Melanocyte of skin (primary cell): Measurements from ENCODE around the gene TEKT4. TPM values are rescaled to one million over a fixed set of nuclear protein-coding genes. Genes with fewer than 3 reads are reported as not detected.

Experiments
- small RNA-seq, 2 donors: library from RNA; depleted of rRNA; stranded (forward); fragments of <200 nt; gene quantifications; one replicate each; pipeline ENCODE3, GENCODE V24; 2012
- total RNA-seq, 2 donors: library from RNA; depleted of rRNA; stranded (reverse); fragments of >200 nt; gene quantifications; 2 replicates each; pipeline ENCODE4 v1.2.3, GENCODE V29; 2012

Gene TEKT4, protein sequence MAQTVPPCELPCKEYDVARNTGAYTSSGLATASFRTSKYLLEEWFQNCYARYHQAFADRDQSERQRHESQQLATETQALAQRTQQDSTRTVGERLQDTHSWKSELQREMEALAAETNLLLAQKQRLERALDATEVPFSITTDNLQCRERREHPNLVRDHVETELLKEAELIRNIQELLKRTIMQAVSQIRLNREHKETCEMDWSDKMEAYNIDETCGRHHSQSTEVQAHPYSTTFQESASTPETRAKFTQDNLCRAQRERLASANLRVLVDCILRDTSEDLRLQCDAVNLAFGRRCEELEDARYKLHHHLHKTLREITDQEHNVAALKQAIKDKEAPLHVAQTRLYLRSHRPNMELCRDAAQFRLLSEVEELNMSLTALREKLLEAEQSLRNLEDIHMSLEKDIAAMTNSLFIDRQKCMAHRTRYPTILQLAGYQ
- not detected for total RNA-seq

DNA sequence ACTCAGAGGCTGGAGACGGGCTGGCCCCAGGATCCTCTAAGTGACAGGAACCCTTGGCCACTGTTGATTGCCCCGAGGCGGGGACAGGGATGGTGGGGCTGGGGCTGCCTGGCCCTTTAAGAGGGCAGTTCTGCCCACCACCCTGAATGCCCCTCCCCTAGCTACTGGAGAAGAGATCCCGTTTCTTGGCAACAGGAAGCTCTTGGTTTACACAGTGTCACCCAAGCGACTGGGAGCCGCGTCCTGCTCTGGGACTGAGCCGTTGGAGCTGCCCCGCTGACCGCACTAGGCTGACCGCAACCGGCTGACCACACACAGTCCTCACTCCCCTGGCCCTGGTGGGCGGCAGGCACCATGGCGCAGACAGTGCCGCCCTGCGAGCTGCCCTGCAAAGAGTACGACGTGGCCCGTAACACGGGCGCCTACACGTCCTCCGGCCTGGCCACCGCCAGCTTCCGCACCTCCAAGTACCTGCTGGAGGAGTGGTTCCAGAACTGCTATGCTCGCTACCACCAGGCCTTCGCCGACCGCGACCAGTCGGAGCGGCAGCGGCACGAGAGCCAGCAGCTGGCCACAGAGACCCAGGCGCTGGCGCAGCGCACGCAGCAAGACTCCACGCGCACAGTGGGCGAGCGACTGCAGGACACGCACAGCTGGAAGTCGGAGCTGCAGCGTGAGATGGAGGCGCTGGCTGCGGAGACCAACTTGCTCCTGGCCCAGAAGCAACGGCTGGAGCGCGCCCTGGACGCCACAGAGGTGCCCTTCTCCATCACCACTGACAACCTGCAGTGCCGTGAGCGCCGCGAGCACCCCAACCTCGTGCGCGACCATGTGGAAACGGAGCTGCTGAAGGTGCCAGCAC, at the start of gene TEKT4:
Gene TEKT4, plus strand, starts transcription at position 205 of the 862 bp plus-strand sequence. Its CDS starts 150 bp downstream, at position 355.

Small RNA genes within 50 kb of the gene (small RNA-seq; reads per million reads assigned to genes)
- gene RNU6-1320P, result 0 reads per million in 2 donors

Other genes with a start within 250 kb of the TEKT4 start
- gene MAL, start 154.3 kb downstream of the TEKT4 start, total RNA-seq, result 10 to 100 TPM; 25.8 to 62.9 TPM